B cell (primary cell): ENCODE measurements around the gene TMEM30A. TPM values are rescaled to one million over a fixed set of nuclear protein-coding genes. Genes with fewer than 3 reads are reported as not detected.

ENCODE experiments used
- ATAC-seq: fragments of 200-7000 bp; cut with Tn5 transposase; one replicate; pipeline ENCODE4 v1.10.0; 2021; ENCODE audit warnings: low read depth, mild to moderate bottlenecking, moderate number of reproducible peaks, moderate library complexity
- CTCF ChIA-PET: fragments of 350-600 bp; sonication (Branson Sonifier 250); formaldehyde crosslinking; loops from one replicate; lab custom pipeline; 2021; ENCODE audit warnings: antibody characterized with exemption, inconsistent platforms; lab: Charles Lee
- POLR2A ChIA-PET: fragments of 350-600 bp; sonication (Branson Sonifier 250); formaldehyde crosslinking; loops from one replicate; lab custom pipeline; 2021; ENCODE audit warnings: antibody characterized with exemption; lab: Charles Lee
- DNase-seq: peaks from one replicate; pipeline ENCODE4 v3.0.0; 2013
- H2AFZ ChIP-seq: 2 replicates; pipeline ENCODE4 v1.6.1; 2012; ENCODE audit warnings: mild to moderate bottlenecking, low read depth, low read length; ENCODE audit not compliant: insufficient read depth, poor library complexity, severe bottlenecking
- H3K27ac ChIP-seq, 2 donors: 1 replicate in 1 of 2; 2 replicates in 1 of 2; pipeline ENCODE4 v1.5.1; 2012 to 2013; ENCODE audit warnings: low read length in 2 of 2, mild to moderate bottlenecking in 2 of 2, moderate library complexity in 1 of 2
- H3K27me3 ChIP-seq, 4 experiments: fragments of 200-600 bp in 1 of 4; sonication (generic) in 1 of 4; replicated peaks in 1 of 4; 1 replicate in 2 of 4; 2 replicates in 2 of 4; pipeline versions ENCODE4 v1.6.1 to v1.7.0; 2013 to 2016; ENCODE audit warnings: low read length in 3 of 4, mild to moderate bottlenecking in 2 of 4, mixed read lengths in 1 of 4, moderate library complexity in 1 of 4; ENCODE audit not compliant: insufficient read depth in 4 of 4, control insufficient read depth in 3 of 4; ENCODE audit errors: control extremely low read depth in 1 of 4
- H3K36me3 ChIP-seq, 2 experiments: replicated peaks in 1 of 2; 1 replicate in 1 of 2; 2 replicates in 1 of 2; pipeline versions ENCODE4 v1.6.1 to v1.7.1; 2013; ENCODE audit warnings: low read length in 1 of 2; ENCODE audit not compliant: insufficient read depth in 2 of 2, control insufficient read depth in 1 of 2; ENCODE audit errors: control extremely low read depth in 1 of 2, extremely low read depth in 1 of 2
- H3K4me1 ChIP-seq, 2 donors: fragments of 200-600 bp in 1 of 2; sonication (generic) in 1 of 2; 1 replicate in 1 of 2; 2 replicates in 1 of 2; pipeline versions ENCODE4 v1.5.1 to v1.6.1; 2013 to 2017; ENCODE audit warnings: low read length in 2 of 2; ENCODE audit not compliant: control insufficient read depth in 2 of 2, insufficient read depth in 2 of 2
- H3K4me2 ChIP-seq: replicated peaks from 2 replicates; pipeline ENCODE3; 2012; ENCODE audit warnings: mild to moderate bottlenecking, low read depth, low read length; ENCODE audit not compliant: poor library complexity, severe bottlenecking
- H3K4me3 ChIP-seq, 5 experiments: fragments of 200-600 bp in 1 of 5; sonication (generic) in 1 of 5; 1 replicate in 3 of 5; 2 replicates in 2 of 5; pipeline versions ENCODE4 v1.5.1 to v1.7.0; 2011 to 2016; ENCODE audit warnings: low read length in 4 of 5, mild to moderate bottlenecking in 4 of 5, low read depth in 2 of 5, control low read depth in 1 of 5, moderate library complexity in 1 of 5; ENCODE audit not compliant: insufficient read depth in 1 of 5; ENCODE audit errors: control extremely low read depth in 1 of 5, extremely low read depth in 1 of 5
- H3K79me2 ChIP-seq: fragments of 200-600 bp; sonication (generic); one replicate; pipeline ENCODE4 v1.6.0; 2016; ENCODE audit warnings: low read length; ENCODE audit not compliant: control insufficient read depth, insufficient read depth
- H3K9ac ChIP-seq: fragments of 200-600 bp; sonication (generic); 2 replicates; pipeline ENCODE4 v1.6.1; 2017; ENCODE audit warnings: mild to moderate bottlenecking, low read length, moderate library complexity
- H3K9me3 ChIP-seq, 3 donors: one replicate each; pipeline versions ENCODE4 v1.6.1 to v1.7.1; 2013; ENCODE audit warnings: low read length in 2 of 3; ENCODE audit not compliant: control insufficient read depth in 2 of 3, insufficient read depth in 1 of 3; ENCODE audit errors: control extremely low read depth in 1 of 3
- H4K20me1 ChIP-seq: 2 replicates; pipeline ENCODE4 v1.6.0; 2012; ENCODE audit warnings: mild to moderate bottlenecking, low read length; ENCODE audit not compliant: insufficient read depth, control insufficient read depth, poor library complexity, severe bottlenecking
- H3K27ac Mint-ChIP-seq: one replicate; pipeline ENCODE4 v1.8.0; 2021; ENCODE audit warnings: mixed read lengths
- H3K27me3 Mint-ChIP-seq: one replicate; pipeline ENCODE4 v1.8.0; 2021; ENCODE audit warnings: mixed read lengths
- H3K4me1 Mint-ChIP-seq: one replicate; pipeline ENCODE4 v1.8.0; 2021; ENCODE audit warnings: mixed read lengths
- H3K4me3 Mint-ChIP-seq: one replicate; pipeline ENCODE4 v1.8.0; 2021; ENCODE audit warnings: mixed read lengths
- H3K9me3 Mint-ChIP-seq: one replicate; pipeline ENCODE4 v1.8.0; 2022; ENCODE audit warnings: mixed read lengths; ENCODE audit not compliant: insufficient read depth
- CTCF ChIP-seq: fragments of 200-600 bp; IDR thresholded peaks from one replicate; pipeline ENCODE4 v1.8.0; 2022; ENCODE audit warnings: antibody characterized with exemption, mild to moderate bottlenecking
- EZH2 ChIP-seq: IDR thresholded peaks from 2 replicates; pipeline ENCODE4 v1.6.1; 2012; ENCODE audit warnings: borderline replicate concordance, low read depth, mild to moderate bottlenecking, moderate library complexity, low read length; ENCODE audit not compliant: insufficient read depth, poor library complexity, severe bottlenecking
- WGBS: methylation state at CpG from one replicate; pipeline ENCODE4 v1.1.5; 2013; ENCODE audit warnings: missing lambda C conversion rate; ENCODE audit not compliant: insufficient coverage; 5-methylcytosine and 5-hydroxymethylcytosine counted together
- intact Hi-C: fragments of 100-400 bp; cut with micrococcal nuclease; formaldehyde crosslinking; loops from one replicate; pipeline ENCODE4 v1.10.0; 2022
- polyA plus RNA-seq: library from polyadenylated mRNA; depleted of rRNA; stranded (reverse); fragments of >200 nt; gene quantifications from 2 replicates; pipeline ENCODE4 v1.2.3, GENCODE V29; 2012
- total RNA-seq, 2 donors: library from RNA; stranded (reverse); fragments of 120-200 nt in 1 of 2; gene quantifications; 1 replicate in 1 of 2; 2 replicates in 1 of 2; pipeline versions ENCODE4 v1.2.3 to v1.2.4, GENCODE V29; 2013 to 2022

Gene TMEM30A
- total and polyA plus RNA-seq, 2 donors (not counting 1 experiment from before 2014, with no cell fraction given), result 4.7 to 53.9 TPM

GRCh38 chr6:75234126-75234865, 50.3 kb downstream of the TMEM30A start:
- H2AFZ ChIP-seq, result no peak overlapping the region
- Mint-ChIP-seq H3K27ac (no peak overlapping the region), H3K4me1 (no peaks in the 10 kb centered on the region), H3K9me3 (no peaks in the 10 kb centered on the region), H3K27me3 (no peaks in the 10 kb centered on the region), H3K4me3 (no peak overlapping the region)
- POLR2A ChIA-PET, result interaction anchor here (0.6 kb wide), 1 partner anchor 1474 kb away, joined by 13 read pairs; no protein-coding TSS in a partner anchor
- H3K9ac ChIP-seq, result no peak overlapping the region
- H3K27me3 ChIP-seq, result no peaks in the 10 kb centered on the region
- no peaks in the 10 kb centered on the region for H4K20me1 ChIP-seq
- no peaks in the 10 kb centered on the region for H3K4me1 ChIP-seq
- no peak for DNase-seq
- no peaks in the 10 kb centered on the region for H3K9me3 ChIP-seq
- intact Hi-C loops, result no loop called here
- H3K36me3 ChIP-seq, result peaks cover 5 to 29% of the 10 kb centered on the region in 2 experiments
- H3K4me3 ChIP-seq, result no peak overlapping the region
- TF ChIP-seq CTCF (no peak), EZH2 (no peak)
- H3K27ac ChIP-seq, result no peak overlapping the region
- WGBS, result no CpG with 5 or more reads among the region's 3 CpGs
- H3K4me2 ChIP-seq, result no peak overlapping the region
- CTCF ChIA-PET, result interaction anchor here (1.4 to 1.8 kb wide), 2 partner anchors 25 kb away, joined by 4 to 7 read pairs; no protein-coding TSS in a partner anchor
- no peak for ATAC-seq
- H3K79me2 ChIP-seq, result no peaks in the 10 kb centered on the region

- Histone ChIP-seq H3K9ac (no peak overlapping the region), H3K27me3 (no peaks in the 10 kb centered on the region), H3K27ac (no peak overlapping the region), H3K9me3 (no peaks in the 10 kb centered on the region), H3K4me3 (no peak overlapping the region), H3K4me1 (no peaks in the 10 kb centered on the region), H3K79me2 (no peaks in the 10 kb centered on the region), H2AFZ (no peak overlapping the region), H3K36me3 (peaks cover 5 to 22% of the 10 kb centered on the region in 2 experiments), H4K20me1 (no peaks in the 10 kb centered on the region), H3K4me2 (no peak overlapping the region)
- CTCF ChIA-PET, result interaction anchor here (1.4 kb wide), 1 partner anchor 24 kb away, joined by 4 read pairs; no protein-coding TSS in a partner anchor
- no peak for DNase-seq
- WGBS, result no CpG with 5 or more reads among the region's 4 CpGs
- TF ChIP-seq EZH2 (no peak), CTCF (no peak)
- POLR2A ChIA-PET, result no interaction called here
- H3K9me3 Mint-ChIP-seq, result no peaks in the 10 kb centered on the region
- no peaks in the 10 kb centered on the region for H3K27me3 Mint-ChIP-seq
- H3K4me1 Mint-ChIP-seq, result no peaks in the 10 kb centered on the region
- no peak overlapping the region for H3K27ac Mint-ChIP-seq
- H3K4me3 Mint-ChIP-seq, result no peak overlapping the region
- intact Hi-C loops, result no loop called here
- ATAC-seq, result no peak
Observed at GRCh38 chr6:75233092-75233615, 51.4 kb downstream of the TMEM30A start.
